ENCODE data around the gene CCDC142.

DNA sequence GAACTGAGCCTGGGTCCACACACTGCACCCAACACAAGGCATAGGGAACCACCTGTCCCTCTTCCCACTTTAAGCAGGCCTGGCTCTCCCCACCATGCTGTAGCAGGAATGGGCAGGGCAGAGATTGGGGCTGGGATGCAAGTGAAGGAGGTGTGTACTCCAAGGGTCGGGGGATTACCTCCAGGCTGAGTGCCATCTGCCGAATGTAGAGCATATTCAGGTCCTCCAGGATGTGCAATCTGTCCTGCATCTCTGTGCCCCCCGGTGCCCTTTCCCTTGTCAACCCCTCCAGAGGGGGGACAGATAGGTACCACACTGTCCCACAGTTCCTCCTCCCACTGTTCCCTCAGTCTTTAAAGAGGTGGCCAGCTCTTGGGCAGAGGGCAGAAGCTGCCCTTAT lies 43.4 kb downstream of the CCDC142 start:
- TF ChIP-seq, protein P1, sequence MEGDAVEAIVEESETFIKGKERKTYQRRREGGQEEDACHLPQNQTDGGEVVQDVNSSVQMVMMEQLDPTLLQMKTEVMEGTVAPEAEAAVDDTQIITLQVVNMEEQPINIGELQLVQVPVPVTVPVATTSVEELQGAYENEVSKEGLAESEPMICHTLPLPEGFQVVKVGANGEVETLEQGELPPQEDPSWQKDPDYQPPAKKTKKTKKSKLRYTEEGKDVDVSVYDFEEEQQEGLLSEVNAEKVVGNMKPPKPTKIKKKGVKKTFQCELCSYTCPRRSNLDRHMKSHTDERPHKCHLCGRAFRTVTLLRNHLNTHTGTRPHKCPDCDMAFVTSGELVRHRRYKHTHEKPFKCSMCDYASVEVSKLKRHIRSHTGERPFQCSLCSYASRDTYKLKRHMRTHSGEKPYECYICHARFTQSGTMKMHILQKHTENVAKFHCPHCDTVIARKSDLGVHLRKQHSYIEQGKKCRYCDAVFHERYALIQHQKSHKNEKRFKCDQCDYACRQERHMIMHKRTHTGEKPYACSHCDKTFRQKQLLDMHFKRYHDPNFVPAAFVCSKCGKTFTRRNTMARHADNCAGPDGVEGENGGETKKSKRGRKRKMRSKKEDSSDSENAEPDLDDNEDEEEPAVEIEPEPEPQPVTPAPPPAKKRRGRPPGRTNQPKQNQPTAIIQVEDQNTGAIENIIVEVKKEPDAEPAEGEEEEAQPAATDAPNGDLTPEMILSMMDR (IDR thresholded peaks at IDR 0.05), result no peak
- no peak for TF ChIP-seq POLR2A (IDR thresholded peaks at IDR 0.05)
- TF ChIP-seq POLR2AphosphoS5 (IDR thresholded peaks at IDR 0.05), result no peak
